OCI-LY7 (cell line): ENCODE data around the gene ALG8. TPM values are rescaled to one million over a fixed set of nuclear protein-coding genes. Genes with fewer than 3 reads are reported as not detected.
A peak's percentile ranks its signal among the peaks of the same experiment; 100 is the strongest.
"Not testable (repeated sequence)": the region's sequence is repeated elsewhere in the genome, so short reads cannot be mapped to it uniquely, and the experiment has no call there.

Experiments used
- BruUV-seq: library from RNA; stranded (reverse); fragments of 400-500 nt; replicated peaks from 2 replicates; lab custom pipeline; 2021; lab: Mats Ljungman, UMichigan
- CTCF ChIA-PET: fragments of 300-600 bp; sonication (Branson Sonifier 250); formaldehyde crosslinking; loops from one replicate; lab custom pipeline; 2022; ENCODE audit warnings: antibody characterized with exemption; ENCODE audit not compliant: unreplicated experiment; lab: Charles Lee
- POLR2A ChIA-PET: fragments of 300-600 bp; sonication (Branson Sonifier 250); formaldehyde crosslinking; loops from one replicate; lab custom pipeline; 2022; ENCODE audit warnings: antibody characterized with exemption; lab: Charles Lee
- DNase-seq: peaks from one replicate; pipeline ENCODE4 v3.0.0-alpha.2; 2015; ENCODE audit warnings: low spot score
- H2AFZ ChIP-seq: fragments of 200-600 bp; sonication (generic), shearing (Covaris generic); 2 replicates; pipeline ENCODE4 v1.6.1; 2014; ENCODE audit warnings: mild to moderate bottlenecking, antibody characterized with exemption, low read length, moderate library complexity
- H3K27ac ChIP-seq: fragments of 200-600 bp; sonication (generic); 2 replicates; pipeline ENCODE4 v1.5.1; 2014; ENCODE audit warnings: mixed run types, low read depth, mild to moderate bottlenecking, moderate library complexity, low read length, inconsistent platforms; ENCODE audit not compliant: poor library complexity, severe bottlenecking
- H3K36me3 ChIP-seq: fragments of 200-600 bp; sonication (generic); 2 replicates; pipeline ENCODE4 v1.6.1; 2014; ENCODE audit warnings: mild to moderate bottlenecking, antibody characterized with exemption, low read length, moderate library complexity, mixed read lengths; ENCODE audit not compliant: insufficient read depth
- H3K4me1 ChIP-seq: fragments of 200-600 bp; sonication (generic); 2 replicates; pipeline ENCODE4 v1.5.1; 2014; ENCODE audit warnings: mild to moderate bottlenecking, low read length; ENCODE audit not compliant: insufficient read depth, poor library complexity, severe bottlenecking
- H3K4me2 ChIP-seq: fragments of 200-600 bp; sonication (generic); 2 replicates; pipeline ENCODE4 v1.6.1; 2014; ENCODE audit warnings: mild to moderate bottlenecking, low read length
- H3K4me3 ChIP-seq: fragments of 200-600 bp; sonication (generic); 2 replicates; pipeline ENCODE4 v1.5.1; 2014; ENCODE audit warnings: mild to moderate bottlenecking, low read depth, low read length; ENCODE audit not compliant: poor library complexity, severe bottlenecking
- H3K79me2 ChIP-seq: fragments of 200-600 bp; sonication (generic); 2 replicates; pipeline ENCODE4 v1.6.1; 2016; ENCODE audit warnings: low read depth, mild to moderate bottlenecking, low read length, moderate library complexity, mixed read lengths; ENCODE audit not compliant: insufficient read depth
- H3K9me2 ChIP-seq: fragments of 200-600 bp; sonication (generic); 2 replicates; pipeline ENCODE4 v1.6.1; 2016; ENCODE audit warnings: mild to moderate bottlenecking, low read length, mixed read lengths; ENCODE audit not compliant: insufficient read depth
- H3K9me3 ChIP-seq: fragments of 200-600 bp; sonication (generic); 2 replicates; pipeline ENCODE4 v1.6.1; 2014; ENCODE audit warnings: mild to moderate bottlenecking, mixed run types, low read length, mixed read lengths
- H4K20me1 ChIP-seq: fragments of 200-600 bp; sonication (generic); 2 replicates; pipeline ENCODE4 v1.6.1; 2014; ENCODE audit warnings: mild to moderate bottlenecking, antibody characterized with exemption, low read length, moderate library complexity, mixed read lengths; ENCODE audit not compliant: insufficient read depth
- CTCF ChIP-seq: fragments of 200-600 bp; sonication (generic); conservative IDR thresholded peaks from 2 replicates; pipeline ENCODE4 v1.5.1; 2014; ENCODE audit warnings: mild to moderate bottlenecking, antibody characterized with exemption, low read length, moderate library complexity, mixed read lengths
- EZH2phosphoT487 ChIP-seq: fragments of 200-600 bp; sonication (generic); IDR thresholded peaks from 2 replicates; pipeline ENCODE4 v1.6.1; 2018; ENCODE audit warnings: low read depth, borderline replicate concordance, mild to moderate bottlenecking, mixed run types, antibody characterized with exemption, low read length, moderate library complexity, mixed read lengths
- intact Hi-C: fragments of 100-400 bp; cut with micrococcal nuclease; formaldehyde crosslinking; loops from one replicate; pipeline ENCODE4 v1.10.0; 2022; ENCODE audit not compliant: unreplicated experiment
- total RNA-seq, 2 experiments: library from RNA; depleted of rRNA in 1 of 2; stranded (reverse); fragments of >200 nt in 1 of 2; shearing (Covaris generic) in 1 of 2; gene quantifications; 2 replicates each; pipeline ENCODE4 v1.2.3, GENCODE V29; 2014 to 2022

ALG8 gene
- total RNA-seq, 2 experiments from 2014 or later, result 42.5 to 66.1 TPM

GRCh38 chr11:78078218-78079167 is 60.9 kb downstream of the ALG8 start:
- ChIA-PET CTCF (interaction anchor here (1.0 kb wide), 1 partner anchor 83 kb away, joined by 3 read pairs; no protein-coding TSS in a partner anchor), POLR2A (interaction anchor here (0.6 to 1.5 kb wide), 2 partner anchors 61 to 173 kb away, joined by 4 to 5 read pairs; partner anchors contain the start of gene ALG8)
- H3K27ac ChIP-seq, result no peak overlapping the region
- H3K79me2 ChIP-seq, result peaks cover 38% of the 10 kb centered on the region
- BruUV-seq, result no TSS peak
- no peaks in the 10 kb centered on the region for H4K20me1 ChIP-seq
- H3K4me3 ChIP-seq, result peak overlapping the region; percentile 83
- intact Hi-C loops, result no loop called here
- H3K9me2 ChIP-seq, result no peaks in the 10 kb centered on the region
- no peaks in the 10 kb centered on the region for H3K9me3 ChIP-seq
- peaks cover 10% of the 10 kb centered on the region for H3K4me1 ChIP-seq
- H2AFZ ChIP-seq, result peak overlapping the region; percentile 74; the same call in 1 of the 2 replicates
- TF ChIP-seq CTCF (no peak), EZH2phosphoT487 (no peak)
- H3K4me2 ChIP-seq, result peak overlapping the region; percentile 78
- DNase-seq, result peak; percentile 8
- 0 out of 2 replicates have a peak, but pooled peaks cover 5% of the 10 kb centered on the region for H3K36me3 ChIP-seq

- BruUV-seq, H3K9me2 ChIP-seq, H3K36me3 ChIP-seq, H4K20me1 ChIP-seq, DNase-seq, intact Hi-C loops, H2AFZ ChIP-seq, CTCF ChIA-PET, H3K9me3 ChIP-seq, H3K27ac ChIP-seq: not testable (repeated sequence)
- Histone ChIP-seq H3K4me1 (peaks cover 10% of the 10 kb centered on the region), H3K79me2 (peaks cover 38% of the 10 kb centered on the region), H3K4me2 (peak overlapping the region; percentile 78), H3K4me3 (peak overlapping the region; percentile 83)
- POLR2A ChIA-PET, result interaction anchor here (1.3 kb wide), 1 partner anchor 83 kb away, joined by 3 read pairs; the partner anchor contains the start of gene INTS4
Observed at GRCh38 chr11:78077592-78077991, 61.8 kb downstream of the ALG8 start.

GRCh38 chr11:78076733-78077403 is 62.6 kb downstream of the ALG8 start:
- ChIA-PET POLR2A (interaction anchor here (1.3 kb wide), 1 partner anchor 82 kb away, joined by 3 read pairs; the partner anchor contains the start of gene INTS4), CTCF (no interaction called here)
- no TSS peak for BruUV-seq
- H3K79me2 ChIP-seq, result peaks cover 38% of the 10 kb centered on the region
- H3K4me1 ChIP-seq, result peaks cover 10% of the 10 kb centered on the region
- H3K9me3 ChIP-seq, result no peaks in the 10 kb centered on the region
- H2AFZ ChIP-seq, result no peak overlapping the region
- H3K9me2 ChIP-seq, result no peaks in the 10 kb centered on the region
- intact Hi-C loops, result no loop called here
- no peak for DNase-seq
- no peak overlapping the region for H3K4me2 ChIP-seq
- no peak overlapping the region for H3K4me3 ChIP-seq
- no peak for TF ChIP-seq EZH2phosphoT487
- no peak for TF ChIP-seq CTCF
- H3K27ac ChIP-seq, result no peak overlapping the region
- 0 out of 2 replicates have a peak, but pooled peaks cover 10% of the 10 kb centered on the region for H3K36me3 ChIP-seq
- no peaks in the 10 kb centered on the region for H4K20me1 ChIP-seq
